HG02840 (cell line): ENCODE data around the gene PRKCE.

ENCODE experiments used
- ATAC-seq: cut with Tn5 transposase; IDR thresholded peaks from one replicate; pipeline ENCODE4 v1.9.1; 2021; ENCODE audit warnings: mild to moderate bottlenecking, moderate library complexity, moderate number of reproducible peaks; ENCODE audit not compliant: unreplicated experiment, low FRiP score

Gene PRKCE

GRCh38 chr2:45945302-45945717 lies 293.8 kb downstream of the PRKCE start:
- ATAC-seq, result no peak

GRCh38 chr2:45946023-45946422 lies 294.5 kb downstream of the PRKCE start:
- ATAC-seq, result no peak

DNA sequence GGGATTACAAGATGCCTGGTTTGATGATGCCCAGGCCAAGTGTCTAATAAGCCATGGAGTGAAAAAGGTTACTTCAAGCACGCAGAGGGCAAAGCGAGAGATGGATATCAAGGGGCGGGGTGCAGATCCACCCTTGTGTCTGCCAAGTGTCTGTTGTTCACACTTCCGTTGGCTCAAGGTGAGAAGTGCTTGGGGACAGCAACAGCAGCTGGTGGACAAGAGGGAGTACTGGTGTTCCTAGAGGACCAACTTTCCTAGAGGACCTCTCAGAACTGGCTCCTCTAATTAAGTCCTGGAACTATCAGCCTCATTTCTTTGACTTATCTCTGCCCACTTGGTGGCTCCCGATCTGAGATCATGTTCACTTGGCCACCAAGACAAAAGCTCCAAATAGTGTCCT lies 299.1 kb downstream of the PRKCE start:
- ATAC-seq, result no peak

- no peak for ATAC-seq
These were observed 299.7 kb downstream of the PRKCE start for GRCh38 chr2:45951025-45951727.

GRCh38 chr2:45952591-45952990 lies 301.1 kb downstream of the PRKCE start:
- no peak for ATAC-seq

- ATAC-seq, result no peak
These were observed 302.0 kb downstream of the PRKCE start for GRCh38 chr2:45953376-45954027.

DNA sequence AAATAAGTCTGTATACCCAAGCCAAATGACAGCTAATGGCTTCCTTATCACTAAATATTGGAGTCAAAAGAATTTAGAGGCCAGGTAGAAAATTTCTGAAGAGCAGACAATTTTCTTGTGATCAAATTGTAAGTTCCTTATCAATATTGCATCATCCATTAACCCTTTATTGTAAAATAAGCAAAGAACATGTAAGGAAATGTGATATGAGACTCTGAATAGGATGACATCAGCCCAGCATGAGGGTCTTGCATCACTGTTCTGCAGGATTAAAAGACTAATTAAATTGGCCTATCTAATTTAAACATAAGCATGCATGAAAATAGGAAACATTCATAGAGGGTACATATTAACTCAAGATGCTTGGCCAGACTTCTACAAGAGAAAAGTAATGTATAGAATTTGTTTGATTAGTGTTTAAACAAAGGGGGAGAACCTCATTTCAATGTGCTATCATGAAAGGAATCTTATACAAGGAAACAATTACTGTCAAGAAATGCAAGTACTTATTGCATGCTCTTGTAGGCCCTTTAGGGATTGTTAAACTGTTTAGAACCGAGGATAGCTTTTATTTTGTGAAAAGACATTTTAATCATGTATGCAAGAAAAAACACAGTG lies 302.9 kb downstream of the PRKCE start:
- ATAC-seq, result no peak

DNA sequence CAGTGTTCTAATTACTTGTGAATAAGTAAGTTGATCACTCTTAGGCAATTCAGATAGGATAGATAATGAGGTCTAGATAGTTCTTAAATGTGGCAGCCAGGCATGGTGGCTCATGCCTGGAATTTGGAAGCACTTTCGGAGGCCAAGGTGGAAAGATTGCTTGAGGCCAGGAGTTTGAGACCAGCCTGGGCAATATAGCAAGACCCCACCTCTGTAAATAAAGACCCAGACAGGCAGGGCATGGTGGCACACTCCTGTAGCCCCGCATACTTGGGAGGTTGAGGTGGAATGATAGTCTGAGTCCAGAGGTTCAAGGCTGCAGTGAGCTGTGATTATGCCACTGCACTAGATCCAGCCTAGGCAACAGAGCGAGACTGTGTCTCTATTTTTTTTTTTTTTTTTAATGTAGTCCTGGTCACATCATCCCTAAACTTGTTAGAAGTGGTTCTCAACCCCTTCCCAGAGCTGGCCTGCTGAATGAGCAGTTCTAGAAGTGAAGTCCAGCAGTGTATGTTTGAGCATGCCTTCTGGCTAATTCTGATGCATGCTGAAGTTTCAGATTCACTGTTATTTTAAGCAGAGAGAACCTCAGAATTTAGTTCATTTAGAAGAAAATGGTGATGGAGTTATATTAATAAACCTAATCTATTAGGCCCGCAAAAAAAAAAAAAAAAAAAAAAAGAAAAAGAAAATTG lies 306.2 kb downstream of the PRKCE start:
- no peak for ATAC-seq

DNA sequence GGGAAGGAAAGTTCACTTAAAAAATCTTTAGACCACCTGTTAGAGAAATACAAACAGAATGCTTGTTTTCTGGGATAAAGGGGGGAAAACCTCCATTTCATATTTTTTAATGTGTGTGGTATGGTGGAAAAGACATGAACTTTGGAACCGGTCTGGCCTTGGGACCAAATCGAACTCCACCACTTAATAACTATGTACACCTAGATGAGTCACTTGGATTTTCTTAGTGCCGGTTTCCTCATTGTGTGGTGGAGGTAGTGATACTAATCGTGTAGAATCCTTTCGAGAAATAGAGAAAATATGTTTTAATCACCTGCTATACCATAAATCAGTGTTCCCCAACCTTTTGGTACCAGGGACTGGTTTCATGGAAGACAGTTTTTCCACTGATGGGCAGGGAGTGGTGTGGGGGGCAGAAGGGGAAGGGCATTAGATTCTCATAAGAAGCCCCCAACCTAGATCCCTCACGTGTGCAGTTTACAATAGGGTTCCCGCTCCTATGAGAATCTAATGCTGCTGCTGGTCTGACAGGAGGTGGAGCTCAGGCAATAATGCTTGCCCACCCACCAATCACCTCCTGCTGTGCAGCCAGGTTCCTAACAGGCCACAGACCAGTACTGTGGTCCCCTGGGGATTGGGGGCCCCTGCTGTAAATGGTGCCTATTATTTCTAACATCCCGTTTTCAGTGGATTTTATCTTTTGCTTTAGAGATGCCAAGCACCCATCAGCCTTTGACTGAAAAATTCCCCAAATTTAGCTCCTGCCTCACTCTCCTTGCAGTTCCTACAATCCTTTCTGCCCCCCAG lies 308.8 kb downstream of the PRKCE start:
- no peak for ATAC-seq

DNA sequence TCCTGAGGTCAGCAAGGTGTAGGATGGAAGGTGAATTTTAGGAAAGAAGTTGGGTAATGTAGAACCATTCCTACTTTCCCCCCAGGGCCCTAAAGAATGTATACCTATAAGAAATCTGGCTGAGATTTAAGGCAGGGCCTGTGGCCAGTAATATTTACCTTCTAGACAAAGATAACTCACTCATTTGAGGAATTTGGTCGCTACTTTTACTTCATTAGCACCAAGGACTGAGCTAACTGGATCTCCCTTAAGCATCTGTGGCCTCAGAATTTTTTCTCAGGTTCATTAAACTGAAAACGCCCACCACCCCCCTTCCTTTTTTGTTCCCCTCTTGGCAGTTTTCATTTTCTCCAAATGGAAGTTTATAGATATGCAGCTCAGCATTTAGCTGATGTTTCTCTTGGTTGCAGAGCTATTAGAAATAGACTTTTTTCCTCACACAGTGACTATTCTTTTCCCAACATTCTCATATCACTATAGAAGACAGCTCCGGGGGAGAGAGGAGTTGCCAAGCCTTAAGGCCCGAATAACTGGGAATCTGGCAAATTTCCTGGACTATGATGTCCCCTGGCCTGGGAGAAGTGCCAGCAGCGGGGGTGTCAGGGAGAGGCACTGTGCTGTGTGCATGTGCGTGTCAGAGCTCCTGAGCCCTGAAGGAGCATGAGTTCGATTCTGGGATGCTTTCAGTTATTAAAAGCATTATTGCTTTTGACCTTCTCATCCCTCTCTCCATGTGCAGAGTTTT lies 310.9 kb downstream of the PRKCE start:
- no peak for ATAC-seq

DNA sequence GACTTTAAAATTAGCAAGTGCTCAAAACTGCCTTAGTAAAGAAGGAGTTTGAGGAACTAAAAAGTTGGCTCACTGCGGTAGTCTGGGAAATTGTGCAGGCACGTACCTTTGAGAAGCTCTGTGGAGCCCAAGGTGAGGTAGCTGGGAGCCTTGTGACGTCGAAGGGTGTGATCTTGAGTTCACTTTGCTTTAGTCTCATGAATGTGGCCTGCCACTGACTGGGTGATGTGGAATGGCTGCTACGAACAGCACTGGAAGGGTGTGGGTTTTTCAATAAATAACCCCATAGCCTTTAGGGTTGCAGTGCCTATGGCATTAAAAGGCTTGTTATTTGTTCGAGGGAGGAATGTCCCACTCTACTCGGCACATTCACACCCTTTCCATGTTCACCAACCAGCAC lies 312.3 kb downstream of the PRKCE start:
- no peak for ATAC-seq

DNA sequence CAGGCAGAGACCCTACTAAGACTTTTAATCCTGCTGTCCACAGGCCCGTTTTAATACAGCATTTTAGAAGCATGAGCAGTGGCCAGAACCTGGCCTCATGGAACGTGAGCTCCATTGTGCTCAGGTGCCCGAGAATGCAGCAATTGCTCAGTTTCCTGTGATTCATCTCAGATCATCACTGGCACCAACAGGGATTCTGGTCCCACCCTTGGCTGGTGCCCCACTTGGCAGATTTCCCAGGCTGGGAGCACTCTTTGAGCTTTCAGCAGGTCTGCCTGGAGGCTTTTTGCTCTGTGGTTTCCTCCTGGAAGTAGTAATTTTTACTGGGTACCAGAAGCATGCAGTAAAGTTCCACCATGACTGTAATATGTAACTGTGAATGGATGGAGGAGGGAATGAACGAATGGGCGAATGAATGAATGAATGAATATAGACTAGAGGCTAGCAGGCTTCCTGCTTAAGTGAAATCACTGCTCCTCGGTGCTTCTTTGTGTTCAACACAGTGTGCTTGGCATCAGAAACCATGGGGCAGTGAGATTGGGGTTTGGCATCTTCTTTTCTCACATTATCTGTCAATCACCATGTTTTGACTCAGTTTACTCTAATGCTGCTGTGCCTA lies 312.9 kb downstream of the PRKCE start:
- ATAC-seq, result no peak

- no peak for ATAC-seq
These were observed 313.4 kb downstream of the PRKCE start for GRCh38 chr2:45964906-45965305.

DNA sequence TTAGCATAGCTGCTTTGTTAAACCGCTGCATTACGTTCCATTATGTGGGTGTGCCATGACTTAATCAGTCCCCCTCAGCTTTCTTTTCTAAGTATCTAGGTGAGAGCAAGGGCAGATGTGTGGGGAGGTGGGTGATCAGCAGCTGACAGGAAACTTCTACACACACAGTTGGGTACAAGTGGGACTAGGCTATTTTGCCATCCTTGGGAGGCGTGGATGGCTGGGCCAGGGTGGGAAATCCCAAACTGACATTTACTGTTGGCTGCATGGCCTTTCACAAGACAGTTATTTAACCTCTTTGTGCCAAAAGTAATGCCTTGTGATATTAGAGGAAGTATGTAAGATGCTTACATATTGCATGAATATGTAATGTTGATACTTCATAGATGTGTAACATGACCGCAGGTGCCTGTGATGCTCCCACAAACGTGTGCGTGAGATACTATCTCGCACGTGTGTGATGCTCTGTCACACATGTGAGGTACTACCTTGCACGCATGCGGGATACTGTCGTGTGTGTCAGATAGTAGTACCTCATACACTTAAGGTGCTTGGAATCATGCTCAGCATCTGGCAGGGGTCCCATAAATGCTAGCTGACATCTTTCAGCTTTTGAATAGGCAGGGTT lies 314.5 kb downstream of the PRKCE start:
- no peak for ATAC-seq

- no peak for ATAC-seq
These were observed 317.6 kb downstream of the PRKCE start for GRCh38 chr2:45968946-45969584.

GRCh38 chr2:45973426-45973825 lies 322.0 kb downstream of the PRKCE start:
- ATAC-seq, result no peak

DNA sequence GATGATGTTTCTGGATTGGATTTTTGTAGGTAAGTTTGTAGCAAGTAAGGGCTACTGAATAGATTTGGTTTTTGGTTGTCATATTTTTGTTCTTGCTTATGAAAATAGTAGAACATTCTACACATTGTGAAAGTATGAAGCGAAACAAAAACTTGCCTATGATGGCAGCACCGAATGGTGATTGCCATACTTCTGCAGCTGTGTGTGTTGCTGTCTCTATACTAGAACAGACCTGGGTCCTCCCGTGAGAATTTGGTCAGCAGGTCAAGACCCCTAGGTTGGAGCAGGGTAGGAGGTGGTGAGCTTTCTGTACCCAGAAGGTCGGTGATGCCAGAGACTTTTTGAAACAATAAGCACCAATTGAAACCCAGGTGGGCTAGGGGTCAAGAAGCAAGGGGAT lies 322.6 kb downstream of the PRKCE start:
- no peak for ATAC-seq

- peak; percentile 69 for ATAC-seq
These were observed 323.4 kb downstream of the PRKCE start for GRCh38 chr2:45974762-45975408.
